Hepatocyte (in vitro differentiated cells): ENCODE results near the gene CD52.

ENCODE experiments used
- CTCF ChIP-seq: fragments of 200-600 bp; sonication (generic); IDR thresholded peaks from 2 replicates; pipeline ENCODE4 v1.5.1; 2016; ENCODE audit warnings: antibody characterized with exemption, mild to moderate bottlenecking; ENCODE audit not compliant: poor library complexity
- EZH2 ChIP-seq: fragments of 200-600 bp; sonication (generic); IDR thresholded peaks from 2 replicates; pipeline ENCODE4 v1.6.1; 2016; ENCODE audit warnings: antibody characterized with exemption, mild to moderate bottlenecking, borderline replicate concordance
- EZH2phosphoT487 ChIP-seq: fragments of 200-600 bp; sonication (generic); IDR thresholded peaks from one replicate; pipeline ENCODE4 v1.6.1; 2018; ENCODE audit warnings: antibody characterized with exemption, mild to moderate bottlenecking, low read depth, moderate library complexity; ENCODE audit not compliant: unreplicated experiment, severe bottlenecking

- TF ChIP-seq CTCF, result no peak
- no peak for TF ChIP-seq EZH2
- no peak for TF ChIP-seq EZH2phosphoT487
Measured at GRCh38 chr1:26315874-26316850, 1.6 kb upstream of the CD52 start.
